ENCODE data around the gene TUG1. TPM values are rescaled to one million over a fixed set of nuclear protein-coding genes. Genes with fewer than 3 reads are reported as not detected.

TUG1 gene
- total RNA-seq, 1 experiment from 2014 or later: 35.1 TPM

DNA sequence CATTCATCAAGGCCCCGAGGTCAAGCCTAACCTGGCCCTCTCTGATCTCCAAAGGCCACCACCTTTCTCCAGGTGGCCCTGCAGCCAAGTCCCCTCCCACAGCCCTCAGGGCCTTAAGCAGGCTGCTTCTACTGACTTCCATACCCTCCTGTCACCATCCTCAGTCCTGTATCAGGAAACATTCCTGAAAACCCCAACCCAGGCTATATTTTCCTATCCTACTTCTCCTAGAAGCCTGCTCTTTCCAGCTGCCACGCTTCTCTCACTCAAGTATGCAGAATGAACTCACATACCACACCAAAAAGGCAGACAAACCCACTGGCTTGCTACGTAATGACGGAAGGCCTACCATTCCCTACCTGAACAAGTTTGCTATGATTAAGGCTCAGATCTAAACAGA is 24.1 kb upstream of the TUG1 start:
- H3K36me3 ChIP-seq (ENCODE audit: low read depth, low read length): peaks cover 16% of the 10 kb centered on the region
- H3K27ac ChIP-seq (ENCODE audit: low read length): no peak overlapping the region
- ATAC-seq (no peak), DNase-seq (no peak)
- H3K4me2 ChIP-seq (ENCODE audit: low read length): no peak overlapping the region
- CTCF ChIA-PET: no interaction called here
- BruUV-seq (replicated peaks): no TSS peak
- TF ChIP-seq CTCF (conservative IDR thresholded peaks at IDR 0.05; ENCODE audit: low read depth, low read length) (no peak), EZH2 (IDR thresholded peaks at IDR 0.05; ENCODE audit: low read length, unreplicated experiment) (no peak), EZH2phosphoT487 (IDR thresholded peaks at IDR 0.05; ENCODE audit: borderline replicate concordance, low read length) (no peak)
- H3F3A ChIP-seq (ENCODE audit: low read length, unreplicated experiment): no peaks in the 10 kb centered on the region
- H3K4me3 ChIP-seq (ENCODE audit: low read length): no peak overlapping the region
- no peaks in the 10 kb centered on the region for H3K9me3 ChIP-seq (ENCODE audit: low read length)
- POLR2A ChIA-PET (ENCODE audit: unreplicated experiment): no interaction called here
- H2AFZ ChIP-seq (ENCODE audit: low read length): no peak overlapping the region
- no peaks in the 10 kb centered on the region for H4K20me1 ChIP-seq (ENCODE audit: low read length)
- no peaks in the 10 kb centered on the region for H3K9me2 ChIP-seq (replicated peaks; ENCODE audit: low read length)
- no peaks in the 10 kb centered on the region for H3K79me2 ChIP-seq (ENCODE audit: low read length)
- H3K4me1 ChIP-seq (ENCODE audit: insufficient read depth, low read length): no peaks in the 10 kb centered on the region
- H3K9ac ChIP-seq (ENCODE audit: low read length): no peak overlapping the region
- no peaks in the 10 kb centered on the region for H3K27me3 ChIP-seq (ENCODE audit: low read length)
- intact Hi-C loops (cut with micrococcal nuclease): loop anchor here (10.0 kb wide), 1 partner anchor 290 kb away; no protein-coding TSS in a partner anchor

DNA sequence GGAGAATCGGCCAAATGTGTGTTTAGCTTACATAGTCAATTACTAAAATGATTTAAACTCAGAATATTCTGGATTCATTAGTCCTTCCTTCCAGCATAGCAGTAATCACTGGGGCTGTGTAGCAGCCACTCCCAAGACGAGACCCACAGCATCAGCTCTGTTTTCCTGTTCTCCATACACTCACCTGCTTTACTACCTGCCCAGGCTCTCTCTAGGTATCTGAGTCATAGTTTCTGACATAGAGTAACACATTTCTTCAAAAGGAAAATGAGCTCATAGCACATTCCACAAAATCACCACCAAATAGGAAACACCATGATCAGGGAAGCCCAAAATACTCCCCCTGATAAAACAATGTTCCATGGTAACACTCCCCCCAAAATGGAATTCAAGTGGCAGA is 23.4 kb upstream of the TUG1 start:
- Histone ChIP-seq H3F3A (ENCODE audit: low read length, unreplicated experiment) (no peaks in the 10 kb centered on the region), H3K9me2 (replicated peaks; ENCODE audit: low read length) (no peaks in the 10 kb centered on the region), H3K79me2 (ENCODE audit: low read length) (no peaks in the 10 kb centered on the region), H3K27me3 (ENCODE audit: low read length) (no peaks in the 10 kb centered on the region), H2AFZ (ENCODE audit: low read length) (no peak overlapping the region), H3K4me1 (ENCODE audit: insufficient read depth, low read length) (no peaks in the 10 kb centered on the region), H3K27ac (ENCODE audit: low read length) (no peak overlapping the region), H3K4me2 (ENCODE audit: low read length) (no peak overlapping the region), H3K9me3 (ENCODE audit: low read length) (no peaks in the 10 kb centered on the region), H4K20me1 (ENCODE audit: low read length) (no peaks in the 10 kb centered on the region), H3K9ac (ENCODE audit: low read length) (no peak overlapping the region), H3K4me3 (ENCODE audit: low read length) (no peak overlapping the region), H3K36me3 (ENCODE audit: low read depth, low read length) (peaks cover 16% of the 10 kb centered on the region)
- CTCF ChIA-PET: no interaction called here
- TF ChIP-seq EZH2phosphoT487 (IDR thresholded peaks at IDR 0.05; ENCODE audit: borderline replicate concordance, low read length) (no peak), CTCF (conservative IDR thresholded peaks at IDR 0.05; ENCODE audit: low read depth, low read length) (no peak), EZH2 (IDR thresholded peaks at IDR 0.05; ENCODE audit: low read length, unreplicated experiment) (no peak)
- intact Hi-C loops (cut with micrococcal nuclease): loop anchor here (10.0 kb wide), 1 partner anchor 289 kb away; no protein-coding TSS in a partner anchor
- ATAC-seq (no peak), DNase-seq (no peak)
- no TSS peak for BruUV-seq (replicated peaks)
- POLR2A ChIA-PET (ENCODE audit: unreplicated experiment): no interaction called here

- H2AFZ ChIP-seq (ENCODE audit: low read length): no peak overlapping the region
- no peak overlapping the region for H3K4me2 ChIP-seq (ENCODE audit: low read length)
- no peak overlapping the region for H3K4me3 ChIP-seq (ENCODE audit: low read length)
- H3K9ac ChIP-seq (ENCODE audit: low read length): no peak overlapping the region
- no peaks in the 10 kb centered on the region for H3F3A ChIP-seq (ENCODE audit: low read length, unreplicated experiment)
- ATAC-seq (no peak), DNase-seq (no peak)
- no peaks in the 10 kb centered on the region for H3K79me2 ChIP-seq (ENCODE audit: low read length)
- POLR2A ChIA-PET (ENCODE audit: unreplicated experiment): no interaction called here
- H3K9me2 ChIP-seq (replicated peaks; ENCODE audit: low read length): no peaks in the 10 kb centered on the region
- H4K20me1 ChIP-seq (ENCODE audit: low read length): no peaks in the 10 kb centered on the region
- intact Hi-C loops (cut with micrococcal nuclease): loop anchor here (10.0 kb wide), 1 partner anchor 288 kb away; no protein-coding TSS in a partner anchor
- CTCF ChIA-PET: interaction anchor here (0.5 kb wide), 1 partner anchor 261 kb away, joined by 5 read pairs; no protein-coding TSS in a partner anchor
- H3K9me3 ChIP-seq (ENCODE audit: low read length): no peaks in the 10 kb centered on the region
- H3K27ac ChIP-seq (ENCODE audit: low read length): no peak overlapping the region
- no peak for TF ChIP-seq EZH2phosphoT487 (IDR thresholded peaks at IDR 0.05; ENCODE audit: borderline replicate concordance, low read length)
- TF ChIP-seq CTCF (conservative IDR thresholded peaks at IDR 0.05; ENCODE audit: low read depth, low read length): no peak
- TF ChIP-seq EZH2 (IDR thresholded peaks at IDR 0.05; ENCODE audit: low read length, unreplicated experiment): no peak
- H3K36me3 ChIP-seq (ENCODE audit: low read depth, low read length): peaks cover 16% of the 10 kb centered on the region
- H3K27me3 ChIP-seq (ENCODE audit: low read length): no peaks in the 10 kb centered on the region
- BruUV-seq (replicated peaks): no TSS peak
- no peaks in the 10 kb centered on the region for H3K4me1 ChIP-seq (ENCODE audit: insufficient read depth, low read length)
Measured at GRCh38 chr22:30946354-30946753, 22.7 kb upstream of the TUG1 start.

Data from PC-3 (cell line).